Measurements from ENCODE around the gene RELN. TPM values are rescaled to one million over a fixed set of nuclear protein-coding genes. Genes with fewer than 3 reads are reported as not detected.

Gene RELN
- total and polyA plus RNA-seq, 2 donors (not counting 1 experiment from before 2014, with no cell fraction given): 0.33 to 31.8 TPM

GRCh38 chr7:103577059-103577458 is 412.4 kb downstream of the RELN start:
- no peak overlapping the region for H3K27ac ChIP-seq (ENCODE audit: insufficient read depth, low read length)
- no peaks in the 10 kb centered on the region for H3K4me1 ChIP-seq (ENCODE audit: control insufficient read depth, extremely low read depth, insufficient read depth, low read length)
- no peak overlapping the region for H3K4me3 ChIP-seq (replicated peaks in 1 of 4; ENCODE audit: control extremely low read depth in 1 of 4, insufficient read depth in 1 of 4, low read depth in 3 of 4, low read length in 4 of 4)
- H3K9ac ChIP-seq (ENCODE audit: insufficient read depth, low read length): no peak overlapping the region
- H3K4me2 ChIP-seq (ENCODE audit: extremely low read depth, insufficient read depth, low read length): no peak overlapping the region
- TF ChIP-seq CTCF (conservative IDR thresholded peaks at IDR 0.05 in 1 of 2, IDR thresholded peaks at IDR 0.05 in 1 of 2; ENCODE audit: low read depth in 1 of 2, low read length in 2 of 2): no peak
- no peak for TF ChIP-seq EZH2 (IDR thresholded peaks at IDR 0.05; ENCODE audit: low read length, missing control alignments)
- DNase-seq (ENCODE audit: low read depth in 2 of 2): no peak
- no peaks in the 10 kb centered on the region for H3K9me3 ChIP-seq (ENCODE audit: control insufficient read depth, insufficient read depth, low read depth, low read length)
- H2AFZ ChIP-seq (ENCODE audit: low read length): no peak overlapping the region
- H4K20me1 ChIP-seq (ENCODE audit: control insufficient read depth, extremely low read depth, insufficient read depth, low read length): no peaks in the 10 kb centered on the region
- no peaks in the 10 kb centered on the region for H3K36me3 ChIP-seq (ENCODE audit: control insufficient read depth, insufficient read depth, low read length)
- H3K79me2 ChIP-seq (ENCODE audit: control insufficient read depth, insufficient read depth, low read length): no peaks in the 10 kb centered on the region
- H3K27me3 ChIP-seq (ENCODE audit: control insufficient read depth, insufficient read depth, low read length): no peaks in the 10 kb centered on the region

- H3K36me3 ChIP-seq (ENCODE audit: control insufficient read depth, insufficient read depth, low read length): no peaks in the 10 kb centered on the region
- no peak for DNase-seq (ENCODE audit: low read depth in 2 of 2)
- no peak overlapping the region for H3K27ac ChIP-seq (ENCODE audit: insufficient read depth, low read length)
Measured at GRCh38 chr7:103576641-103577040, 412.8 kb downstream of the RELN start.

GRCh38 chr7:103574576-103574975 is 414.9 kb downstream of the RELN start:
- no peak for DNase-seq (ENCODE audit: low read depth in 2 of 2)
- no peak overlapping the region for H3K27ac ChIP-seq (ENCODE audit: insufficient read depth, low read length)
- TF ChIP-seq CTCF (conservative IDR thresholded peaks at IDR 0.05 in 1 of 2, IDR thresholded peaks at IDR 0.05 in 1 of 2; ENCODE audit: low read depth in 1 of 2, low read length in 2 of 2) (no peak), EZH2 (IDR thresholded peaks at IDR 0.05; ENCODE audit: low read length, missing control alignments) (no peak)
- H3K79me2 ChIP-seq (ENCODE audit: control insufficient read depth, insufficient read depth, low read length): no peaks in the 10 kb centered on the region
- H3K27me3 ChIP-seq (ENCODE audit: control insufficient read depth, insufficient read depth, low read length): no peaks in the 10 kb centered on the region
- H3K4me2 ChIP-seq (ENCODE audit: extremely low read depth, insufficient read depth, low read length): no peak overlapping the region
- no peaks in the 10 kb centered on the region for H3K9me3 ChIP-seq (ENCODE audit: control insufficient read depth, insufficient read depth, low read depth, low read length)
- H2AFZ ChIP-seq (ENCODE audit: low read length): no peak overlapping the region
- no peak overlapping the region for H3K9ac ChIP-seq (ENCODE audit: insufficient read depth, low read length)
- no peaks in the 10 kb centered on the region for H3K36me3 ChIP-seq (ENCODE audit: control insufficient read depth, insufficient read depth, low read length)
- H3K4me3 ChIP-seq (replicated peaks in 1 of 4; ENCODE audit: control extremely low read depth in 1 of 4, insufficient read depth in 1 of 4, low read depth in 3 of 4, low read length in 4 of 4): no peak overlapping the region
- H3K4me1 ChIP-seq (ENCODE audit: control insufficient read depth, extremely low read depth, insufficient read depth, low read length): no peaks in the 10 kb centered on the region
- H4K20me1 ChIP-seq (ENCODE audit: control insufficient read depth, extremely low read depth, insufficient read depth, low read length): no peaks in the 10 kb centered on the region

More at GRCh38 chr7:103576641-103577040, 412.8 kb downstream of the RELN start:
- Histone ChIP-seq H3K4me3 (replicated peaks in 1 of 4; ENCODE audit: control extremely low read depth in 1 of 4, insufficient read depth in 1 of 4, low read depth in 3 of 4, low read length in 4 of 4) (no peak overlapping the region), H3K27me3 (ENCODE audit: control insufficient read depth, insufficient read depth, low read length) (no peaks in the 10 kb centered on the region), H3K4me2 (ENCODE audit: extremely low read depth, insufficient read depth, low read length) (no peak overlapping the region), H3K79me2 (ENCODE audit: control insufficient read depth, insufficient read depth, low read length) (no peaks in the 10 kb centered on the region), H4K20me1 (ENCODE audit: control insufficient read depth, extremely low read depth, insufficient read depth, low read length) (no peaks in the 10 kb centered on the region), H3K9me3 (ENCODE audit: control insufficient read depth, insufficient read depth, low read depth, low read length) (no peaks in the 10 kb centered on the region), H3K9ac (ENCODE audit: insufficient read depth, low read length) (no peak overlapping the region), H2AFZ (ENCODE audit: low read length) (no peak overlapping the region), H3K4me1 (ENCODE audit: control insufficient read depth, extremely low read depth, insufficient read depth, low read length) (no peaks in the 10 kb centered on the region)
- TF ChIP-seq EZH2 (IDR thresholded peaks at IDR 0.05; ENCODE audit: low read length, missing control alignments) (no peak), CTCF (conservative IDR thresholded peaks at IDR 0.05 in 1 of 2, IDR thresholded peaks at IDR 0.05 in 1 of 2; ENCODE audit: low read depth in 1 of 2, low read length in 2 of 2) (no peak)

All from fibroblast of lung (primary cell).